Activated T-cell treated with anti-CD3 and anti-CD28 coated beads for 4 hours (primary cell): ENCODE data around the gene SPATC1L.

Experiments
- DNase-seq: peaks from one replicate; pipeline ENCODE4 v3.0.0-alpha.2; 2020

The SPATC1L gene

GRCh38 chr21:46129846-46130651, 54.2 kb downstream of the SPATC1L start:
- no peak for DNase-seq

- DNase-seq = no peak
These were observed 55.2 kb downstream of the SPATC1L start for GRCh38 chr21:46128933-46129571.

- DNase-seq = no peak
These were observed 55.9 kb downstream of the SPATC1L start for GRCh38 chr21:46128106-46128932.

- no peak for DNase-seq
These were observed 56.8 kb downstream of the SPATC1L start for GRCh38 chr21:46127239-46128105.

- no peak for DNase-seq
These were observed 57.7 kb downstream of the SPATC1L start for GRCh38 chr21:46126309-46127238.

GRCh38 chr21:46125846-46126301, 58.4 kb downstream of the SPATC1L start:
- no peak for DNase-seq

GRCh38 chr21:46124926-46125845, 59.1 kb downstream of the SPATC1L start:
- DNase-seq = no peak

- DNase-seq = no peak
These were observed 60.0 kb downstream of the SPATC1L start for GRCh38 chr21:46124083-46124925.

GRCh38 chr21:46122758-46123683, 61.2 kb downstream of the SPATC1L start:
- no peak for DNase-seq

- no peak for DNase-seq
These were observed 62.0 kb downstream of the SPATC1L start for GRCh38 chr21:46122237-46122671.

GRCh38 chr21:46121286-46122221, 62.7 kb downstream of the SPATC1L start:
- no peak for DNase-seq

GRCh38 chr21:46120301-46121285, 63.7 kb downstream of the SPATC1L start:
- no peak for DNase-seq

GRCh38 chr21:46119637-46120271, 64.5 kb downstream of the SPATC1L start:
- DNase-seq = no peak

GRCh38 chr21:46119144-46119636, 65.1 kb downstream of the SPATC1L start:
- DNase-seq = no peak
